IMR-90 (cell line): ENCODE measurements around the gene TNFRSF1A. TPM values are rescaled to one million over a fixed set of nuclear protein-coding genes. Genes with fewer than 3 reads are reported as not detected.
A peak's percentile ranks its signal among the peaks of the same experiment; 100 is the strongest.

ENCODE experiments used
- ATAC-seq: fragments of 200-7000 bp; cut with Tn5 transposase; 2 replicates; pipeline ENCODE4 v1.9.1; 2020; ENCODE audit warnings: low read depth, mild to moderate bottlenecking, moderate library complexity
- BruUV-seq: library from RNA; stranded (reverse); fragments of 400-500 nt; replicated peaks from 2 replicates; lab custom pipeline; 2021; lab: Mats Ljungman, UMichigan
- CTCF ChIA-PET: fragments of 300-600 bp; formaldehyde crosslinking; extraction: SDS; loops from one replicate; lab custom pipeline; 2021; ENCODE audit warnings: antibody characterized with exemption; lab: Yijun Ruan, JAX
- POLR2A ChIA-PET: fragments of 300-600 bp; sonication (Branson Sonifier 250); formaldehyde crosslinking; loops from one replicate; lab custom pipeline; 2022; ENCODE audit warnings: antibody characterized with exemption; ENCODE audit not compliant: unreplicated experiment; lab: Charles Lee
- DNase-seq: peaks from one replicate; pipeline ENCODE4 v3.0.0; 2013
- H2AFZ ChIP-seq: replicated peaks from 2 replicates; pipeline ENCODE3; 2013; ENCODE audit warnings: low read length, mild to moderate bottlenecking; ENCODE audit not compliant: poor library complexity
- H2AK5ac ChIP-seq: 2 replicates; pipeline ENCODE4 v1.6.1; 2013; ENCODE audit warnings: low read depth, low read length, inconsistent platforms
- H2AK9ac ChIP-seq: replicated peaks from 2 replicates; pipeline ENCODE3; 2013; ENCODE audit warnings: mild to moderate bottlenecking, low read depth, low read length, moderate library complexity; ENCODE audit not compliant: poor library complexity
- H2BK120ac ChIP-seq: 2 replicates; pipeline ENCODE4 v1.6.1; 2013; ENCODE audit warnings: low read depth, low read length, inconsistent platforms
- H2BK15ac ChIP-seq: 3 replicates; pipeline ENCODE4 v1.6.1; 2013; ENCODE audit warnings: low read depth, low read length, inconsistent platforms
- H2BK20ac ChIP-seq: 2 replicates; pipeline ENCODE4 v1.6.1; 2013; ENCODE audit warnings: low read depth, mild to moderate bottlenecking, inconsistent platforms, low read length, moderate library complexity
- H2BK5ac ChIP-seq: 2 replicates; pipeline ENCODE4 v1.6.1; 2013; ENCODE audit warnings: mild to moderate bottlenecking, low read depth, low read length, inconsistent platforms; ENCODE audit not compliant: poor library complexity, severe bottlenecking
- H3K14ac ChIP-seq: replicated peaks from 2 replicates; pipeline ENCODE4 v1.6.1; 2013; ENCODE audit warnings: low read depth, low read length, inconsistent platforms
- H3K18ac ChIP-seq: 2 replicates; pipeline ENCODE4 v1.6.1; 2013; ENCODE audit warnings: low read depth, low read length, control low read depth
- H3K23ac ChIP-seq: 2 replicates; pipeline ENCODE4 v1.6.1; 2013; ENCODE audit warnings: low read depth, low read length, inconsistent platforms
- H3K27ac ChIP-seq: 2 replicates; pipeline ENCODE4 v1.5.1; 2013; ENCODE audit warnings: mild to moderate bottlenecking, control low read depth, low read length; ENCODE audit not compliant: insufficient read depth
- H3K27me3 ChIP-seq: 2 replicates; pipeline ENCODE4 v1.6.1; 2013; ENCODE audit warnings: low read length; ENCODE audit not compliant: control insufficient read depth, insufficient read depth
- H3K36me3 ChIP-seq: 2 replicates; pipeline ENCODE4 v1.6.1; 2013; ENCODE audit warnings: low read length, mixed read lengths; ENCODE audit not compliant: control insufficient read depth, insufficient read depth
- H3K4ac ChIP-seq: 2 replicates; pipeline ENCODE4 v1.6.1; 2013; ENCODE audit warnings: low read depth, low read length, inconsistent platforms
- H3K4me1 ChIP-seq: 2 replicates; pipeline ENCODE4 v1.6.1; 2013; ENCODE audit warnings: low read length, mixed read lengths; ENCODE audit not compliant: control insufficient read depth, insufficient read depth
- H3K4me2 ChIP-seq: 2 replicates; pipeline ENCODE4 v1.6.1; 2013; ENCODE audit warnings: low read depth, mild to moderate bottlenecking, control low read depth, low read length, moderate library complexity
- H3K4me3 ChIP-seq: 2 replicates; pipeline ENCODE4 v1.5.1; 2013; ENCODE audit warnings: low read depth, mild to moderate bottlenecking, control low read depth, low read length, moderate library complexity; ENCODE audit not compliant: insufficient read depth
- H3K56ac ChIP-seq: 2 replicates; pipeline ENCODE4 v1.6.1; 2013; ENCODE audit warnings: low read length, inconsistent platforms; ENCODE audit not compliant: insufficient read depth; ENCODE audit errors: extremely low read depth
- H3K79me1 ChIP-seq, 2 experiments: 2 replicates each; pipeline ENCODE4 v1.6.1; 2013; ENCODE audit warnings: low read length in 2 of 2, inconsistent platforms in 1 of 2, low read depth in 1 of 2
- H3K9ac ChIP-seq: 2 replicates; pipeline ENCODE4 v1.6.1; 2013; ENCODE audit warnings: low read depth, low read length, control low read depth
- H3K9me1 ChIP-seq: 2 replicates; pipeline ENCODE4 v1.6.1; 2013; ENCODE audit warnings: low read length, inconsistent platforms; ENCODE audit not compliant: insufficient read depth
- H3K9me3 ChIP-seq: 2 replicates; pipeline ENCODE4 v1.6.1; 2013; ENCODE audit warnings: low read length; ENCODE audit not compliant: control insufficient read depth, insufficient read depth
- H4K20me1 ChIP-seq: 2 replicates; pipeline ENCODE4 v1.6.1; 2013; ENCODE audit warnings: low read length, inconsistent platforms; ENCODE audit not compliant: insufficient read depth
- H4K5ac ChIP-seq: 2 replicates; pipeline ENCODE4 v1.6.1; 2013; ENCODE audit warnings: mild to moderate bottlenecking, low read depth, low read length, control low read depth
- H4K8ac ChIP-seq, 2 experiments: 2 replicates each; pipeline ENCODE4 v1.6.1; 2013; ENCODE audit warnings: low read depth in 2 of 2, low read length in 2 of 2, control low read depth in 1 of 2, inconsistent platforms in 1 of 2
- H4K91ac ChIP-seq: 2 replicates; pipeline ENCODE4 v1.6.1; 2013; ENCODE audit warnings: low read depth, low read length, inconsistent platforms; ENCODE audit not compliant: insufficient read depth
- BHLHE40 ChIP-seq: fragments of 150-350 bp; IDR thresholded peaks from 2 replicates; pipeline ENCODE4 v1.6.1; 2016; ENCODE audit warnings: mild to moderate bottlenecking, low read depth, low read length
- CEBPB ChIP-seq: IDR thresholded peaks from 2 replicates; pipeline ENCODE4 v1.6.1; 2012; ENCODE audit warnings: low read depth, low read length, improper control_type of control experiment
- CTCF ChIP-seq: conservative IDR thresholded peaks from 2 replicates; pipeline ENCODE4 v1.5.1; 2012; ENCODE audit warnings: mild to moderate bottlenecking, low read depth, low read length, improper control_type of control experiment
- ELK1 ChIP-seq: fragments of 150-350 bp; IDR thresholded peaks from 2 replicates; pipeline ENCODE4 v1.6.1; 2016; ENCODE audit warnings: low read depth, mild to moderate bottlenecking, low read length, moderate library complexity, borderline replicate concordance
- FOS ChIP-seq: fragments of 150-350 bp; IDR thresholded peaks from 2 replicates; pipeline ENCODE4 v1.6.1; 2016; ENCODE audit warnings: low read depth, low read length
- MAFK ChIP-seq: IDR thresholded peaks from 2 replicates; pipeline ENCODE4 v1.6.1; 2012; ENCODE audit warnings: low read depth, low read length, improper control_type of control experiment
- MAZ ChIP-seq: IDR thresholded peaks from 2 replicates; pipeline ENCODE4 v1.6.1; 2012; ENCODE audit warnings: low read depth, mild to moderate bottlenecking, low read length, improper control_type of control experiment, moderate library complexity, borderline replicate concordance
- MXI1 ChIP-seq: IDR thresholded peaks from 2 replicates; pipeline ENCODE4 v1.6.1; 2012; ENCODE audit warnings: low read depth, mild to moderate bottlenecking, low read length, moderate library complexity, borderline replicate concordance
- NFE2L2 ChIP-seq: fragments of 150-350 bp; IDR thresholded peaks from 2 replicates; pipeline ENCODE4 v1.6.1; 2016; ENCODE audit warnings: low read depth, mild to moderate bottlenecking, low read length
- POLR2A ChIP-seq: IDR thresholded peaks from 2 replicates; pipeline ENCODE4 v1.6.1; 2012; ENCODE audit warnings: mild to moderate bottlenecking, low read depth, low read length
- RAD21 ChIP-seq: IDR thresholded peaks from 2 replicates; pipeline ENCODE4 v1.6.1; 2012; ENCODE audit warnings: low read length, improper control_type of control experiment
- RFX5 ChIP-seq: IDR thresholded peaks from 2 replicates; pipeline ENCODE4 v1.8.0; 2012; ENCODE audit warnings: low read depth, mild to moderate bottlenecking, low read length, moderate library complexity
- USF2 ChIP-seq: fragments of 150-350 bp; IDR thresholded peaks from 2 replicates; pipeline ENCODE4 v1.6.1; 2017; ENCODE audit warnings: mild to moderate bottlenecking, antibody characterized with exemption, low read length, low read depth
- WGBS, 2 experiments: methylation state at CpG; one replicate each; pipeline versions ENCODE4 v1.1.5 to v1.1.7; 2013; ENCODE audit warnings: missing lambda C conversion rate in 2 of 2; ENCODE audit not compliant: insufficient read length in 1 of 2; ENCODE audit errors: extremely low coverage in 2 of 2; 5-methylcytosine and 5-hydroxymethylcytosine counted together
- dilution Hi-C: fragments of 300-500 bp; cut with HindIII; formaldehyde crosslinking; loops from one replicate; pipeline ENCODE4 v1.14.3; 2018; ENCODE audit warnings: low sequenced_read_pairs; ENCODE audit not compliant: unreplicated experiment
- in situ Hi-C: fragments of 300-500 bp; cut with MboI; formaldehyde crosslinking; loops from 3 replicates; pipeline ENCODE4 v1.14.3; 2019; ENCODE audit warnings: low sequenced_read_pairs, inconsistent platforms, mixed read lengths
- intact Hi-C: fragments of 100-400 bp; cut with micrococcal nuclease; formaldehyde crosslinking; loops from 2 replicates; pipeline ENCODE4 v1.10.0; 2022
- polyA plus RNA-seq, 3 experiments: library from polyadenylated mRNA; depleted of rRNA; stranded (reverse); fragments of >200 nt; gene quantifications; 2 replicates each; pipeline ENCODE4 v1.2.3, GENCODE V29; 2012; ENCODE audit warnings: low replicate concordance in 1 of 3
- total RNA-seq: library from RNA; depleted of rRNA; stranded (reverse); fragments of >200 nt; gene quantifications from 2 replicates; pipeline ENCODE4 v1.2.3, GENCODE V29; 2012

TNFRSF1A gene
- total and polyA plus RNA-seq, 2 of the 4 experiments (the other 2 are of a cell fraction), result 79.6 to 136 TPM

- H3K4ac ChIP-seq, result peak overlapping the region; percentile 37; the same call in 1 of the 2 replicates
- H2BK15ac ChIP-seq, result peak overlapping the region; percentile 47; the same call in 2 of the 3 replicates
- H3K27me3 ChIP-seq, result no peaks in the 10 kb centered on the region
- in situ Hi-C loops (loop anchor here (25.0 kb wide), 1 partner anchor 833 kb away; no protein-coding TSS in a partner anchor), dilution Hi-C loops (no loop called here), intact Hi-C loops (no loop called here)
- H3K9me3 ChIP-seq, result no peaks in the 10 kb centered on the region
- no peak overlapping the region for H3K4me2 ChIP-seq
- H4K20me1 ChIP-seq, result no peaks in the 10 kb centered on the region
- H3K56ac ChIP-seq, result no peak overlapping the region
- H3K36me3 ChIP-seq, result no peaks in the 10 kb centered on the region
- TF ChIP-seq USF2 (no peak; the same call in 1 of the 2 replicates), NFE2L2 (peak; percentile 13; the same call in 1 of the 2 replicates), CTCF (no peak), FOS (peak; percentile 76; the same call in 1 of the 2 replicates), MAFK (no peak), BHLHE40 (no peak), POLR2A (no peak), MAZ (peak; percentile 60; the same call in 1 of the 2 replicates), CEBPB (0 out of 2 replicates have a peak, but pooled peaks have one; percentile 1), MXI1 (no peak), RFX5 (no peak), ELK1 (no peak), RAD21 (no peak)
- no peak overlapping the region for H2AFZ ChIP-seq
- H3K23ac ChIP-seq, result no peak overlapping the region
- H4K8ac ChIP-seq, result peak overlapping the region in 1 of 2 experiments; percentile 20; a peak in 1 of 4 replicates
- 100% methylated on average over 1 of the region's 5 CpGs; no CpG with 5 or more reads in 1 of the 2 experiments for WGBS, 2 experiments
- POLR2A ChIA-PET, result interaction anchor here (0.6 kb wide), 2 partner anchors 171 to 239 kb away, joined by 3 to 17 read pairs; partner anchors contain the start of gene GAPDH
- H3K4me3 ChIP-seq, result no peak overlapping the region
- no peak overlapping the region for H2BK5ac ChIP-seq
- peaks cover 8% of the 10 kb centered on the region; the same call in 1 of the 2 replicates for H3K9me1 ChIP-seq
- H2AK5ac ChIP-seq, result peak overlapping the region; percentile 54
- H3K9ac ChIP-seq, result no peak overlapping the region
- no TSS peak for BruUV-seq
- peak; percentile 51 for ATAC-seq
- no peak overlapping the region for H4K5ac ChIP-seq
- H2AK9ac ChIP-seq, result no peak overlapping the region
- H3K18ac ChIP-seq, result 0 out of 2 replicates have a peak overlapping the region, but pooled peaks have one; percentile 18
- peak overlapping the region; percentile 60; the same call in 1 of the 2 replicates for H2BK120ac ChIP-seq
- DNase-seq, result peak; percentile 82
- H3K79me1 ChIP-seq, result no peaks in the 10 kb centered on the region; a peak in 1 of 4 replicates
- H2BK20ac ChIP-seq, result no peak overlapping the region; the same call in 1 of the 2 replicates
- H3K4me1 ChIP-seq, result peaks cover 24% of the 10 kb centered on the region
- CTCF ChIA-PET, result interaction anchor here (0.6 kb wide), 1 partner anchor 1632 kb away, joined by 3 read pairs; no protein-coding TSS in a partner anchor
- peak overlapping the region; percentile 32; the same call in 1 of the 2 replicates for H4K91ac ChIP-seq
- H3K14ac ChIP-seq, result no peak overlapping the region; the same call in 1 of the 2 replicates
- no peak overlapping the region for H3K27ac ChIP-seq
Measured at GRCh38 chr12:6295094-6295811, 46.6 kb downstream of the TNFRSF1A start.
